ENCODE data around the gene IPO11. TPM values are rescaled to one million over a fixed set of nuclear protein-coding genes. Genes with fewer than 3 reads are reported as not detected.

The IPO11 gene
- total RNA-seq, 1 donor from 2014 or later = 30.3 TPM

- no peaks in the 10 kb centered on the region for H3K9me3 ChIP-seq (ENCODE audit: control insufficient read depth in 3 of 3, low read length in 3 of 3)
- peak overlapping the region; percentile 1 for H3K27ac ChIP-seq (ENCODE audit: low read depth, low read length)
- peaks cover 0 to 2% (median 0%) of the 10 kb centered on the region in 3 donors for H3K36me3 ChIP-seq (ENCODE audit: control insufficient read depth in 3 of 3, insufficient read depth in 3 of 3, low read length in 3 of 3)
- no peaks in the 10 kb centered on the region for H3K27me3 ChIP-seq (ENCODE audit: control insufficient read depth in 3 of 3, insufficient read depth in 3 of 3, low read length in 3 of 3)
- peak overlapping the region in 2 of 3 donors; percentile 20 to 54 for H3K9ac ChIP-seq (ENCODE audit: low read depth in 1 of 3, low read length in 3 of 3)
- peaks cover 9 to 19% (median 17%) of the 10 kb centered on the region in 3 donors for H3K4me1 ChIP-seq (ENCODE audit: control insufficient read depth in 3 of 3, insufficient read depth in 3 of 3, low read length in 3 of 3)
- H3K4me3 ChIP-seq (ENCODE audit: low read length in 3 of 3) = peak overlapping the region in 2 of 3 donors; percentile 29 to 57
Measured at GRCh38 chr5:62432621-62433064, 20.1 kb downstream of the IPO11 start.

- Histone ChIP-seq H3K4me1 (ENCODE audit: control insufficient read depth in 3 of 3, insufficient read depth in 3 of 3, low read length in 3 of 3) (no peaks in the 10 kb centered on the region), H3K9me3 (ENCODE audit: control insufficient read depth in 3 of 3, low read length in 3 of 3) (no peaks in the 10 kb centered on the region), H3K27me3 (ENCODE audit: control insufficient read depth in 3 of 3, insufficient read depth in 3 of 3, low read length in 3 of 3) (no peaks in the 10 kb centered on the region), H3K9ac (ENCODE audit: low read depth in 1 of 3, low read length in 3 of 3) (no peak overlapping the region), H3K36me3 (ENCODE audit: control insufficient read depth in 3 of 3, insufficient read depth in 3 of 3, low read length in 3 of 3) (peaks cover 9 to 17% (median 15%) of the 10 kb centered on the region in 3 donors), H3K4me3 (ENCODE audit: low read length in 3 of 3) (no peak overlapping the region), H3K27ac (ENCODE audit: low read depth, low read length) (no peak overlapping the region)
Measured at GRCh38 chr5:62448528-62448927, 36.0 kb downstream of the IPO11 start.

GRCh38 chr5:62450259-62450658, 37.7 kb downstream of the IPO11 start:
- Histone ChIP-seq H3K9ac (ENCODE audit: low read depth in 1 of 3, low read length in 3 of 3) (no peak overlapping the region), H3K4me3 (ENCODE audit: low read length in 3 of 3) (no peak overlapping the region), H3K27me3 (ENCODE audit: control insufficient read depth in 3 of 3, insufficient read depth in 3 of 3, low read length in 3 of 3) (no peaks in the 10 kb centered on the region), H3K36me3 (ENCODE audit: control insufficient read depth in 3 of 3, insufficient read depth in 3 of 3, low read length in 3 of 3) (peaks cover 9 to 15% (median 14%) of the 10 kb centered on the region in 3 donors), H3K4me1 (ENCODE audit: control insufficient read depth in 3 of 3, insufficient read depth in 3 of 3, low read length in 3 of 3) (no peaks in the 10 kb centered on the region), H3K27ac (ENCODE audit: low read depth, low read length) (no peak overlapping the region), H3K9me3 (ENCODE audit: control insufficient read depth in 3 of 3, low read length in 3 of 3) (no peaks in the 10 kb centered on the region)

- H3K27me3 ChIP-seq (ENCODE audit: control insufficient read depth in 3 of 3, insufficient read depth in 3 of 3, low read length in 3 of 3) = no peaks in the 10 kb centered on the region
- H3K9ac ChIP-seq (ENCODE audit: low read depth in 1 of 3, low read length in 3 of 3) = no peak overlapping the region
- peaks cover 3 to 13% (median 6%) of the 10 kb centered on the region in 3 donors for H3K36me3 ChIP-seq (ENCODE audit: control insufficient read depth in 3 of 3, insufficient read depth in 3 of 3, low read length in 3 of 3)
- no peak overlapping the region for H3K4me3 ChIP-seq (ENCODE audit: low read length in 3 of 3)
- no peaks in the 10 kb centered on the region for H3K4me1 ChIP-seq (ENCODE audit: control insufficient read depth in 3 of 3, insufficient read depth in 3 of 3, low read length in 3 of 3)
- H3K9me3 ChIP-seq (ENCODE audit: control insufficient read depth in 3 of 3, low read length in 3 of 3) = no peaks in the 10 kb centered on the region
- no peak overlapping the region for H3K27ac ChIP-seq (ENCODE audit: low read depth, low read length)
Measured at GRCh38 chr5:62457071-62457470, 44.5 kb downstream of the IPO11 start.

GRCh38 chr5:62460578-62460983, 48.0 kb downstream of the IPO11 start:
- Histone ChIP-seq H3K9ac (ENCODE audit: low read depth in 1 of 3, low read length in 3 of 3) (no peak overlapping the region), H3K4me3 (ENCODE audit: low read length in 3 of 3) (no peak overlapping the region), H3K27ac (ENCODE audit: low read depth, low read length) (no peak overlapping the region), H3K9me3 (ENCODE audit: control insufficient read depth in 3 of 3, low read length in 3 of 3) (no peaks in the 10 kb centered on the region), H3K36me3 (ENCODE audit: control insufficient read depth in 3 of 3, insufficient read depth in 3 of 3, low read length in 3 of 3) (peaks cover 0 to 9% (median 0%) of the 10 kb centered on the region in 3 donors), H3K4me1 (ENCODE audit: control insufficient read depth in 3 of 3, insufficient read depth in 3 of 3, low read length in 3 of 3) (no peaks in the 10 kb centered on the region), H3K27me3 (ENCODE audit: control insufficient read depth in 3 of 3, insufficient read depth in 3 of 3, low read length in 3 of 3) (no peaks in the 10 kb centered on the region)

GRCh38 chr5:62461561-62461960, 49.0 kb downstream of the IPO11 start:
- Histone ChIP-seq H3K9me3 (ENCODE audit: control insufficient read depth in 3 of 3, low read length in 3 of 3) (no peaks in the 10 kb centered on the region), H3K36me3 (ENCODE audit: control insufficient read depth in 3 of 3, insufficient read depth in 3 of 3, low read length in 3 of 3) (peaks cover 0 to 3% (median 0%) of the 10 kb centered on the region in 3 donors), H3K27me3 (ENCODE audit: control insufficient read depth in 3 of 3, insufficient read depth in 3 of 3, low read length in 3 of 3) (no peaks in the 10 kb centered on the region)

GRCh38 chr5:62465985-62466925, 53.7 kb downstream of the IPO11 start:
- H3K4me1 ChIP-seq (ENCODE audit: control insufficient read depth in 3 of 3, insufficient read depth in 3 of 3, low read length in 3 of 3) = peaks cover 0 to 2% (median 0%) of the 10 kb centered on the region in 3 donors
- no peaks in the 10 kb centered on the region for H3K27me3 ChIP-seq (ENCODE audit: control insufficient read depth in 3 of 3, insufficient read depth in 3 of 3, low read length in 3 of 3)
- no peaks in the 10 kb centered on the region for H3K9me3 ChIP-seq (ENCODE audit: control insufficient read depth in 3 of 3, low read length in 3 of 3)
- peaks cover 2 to 12% (median 7%) of the 10 kb centered on the region in 3 donors for H3K36me3 ChIP-seq (ENCODE audit: control insufficient read depth in 3 of 3, insufficient read depth in 3 of 3, low read length in 3 of 3)
- no peak overlapping the region for H3K9ac ChIP-seq (ENCODE audit: low read depth in 1 of 3, low read length in 3 of 3)
- no peak overlapping the region for H3K4me3 ChIP-seq (ENCODE audit: low read length in 3 of 3)
- no peak overlapping the region for H3K27ac ChIP-seq (ENCODE audit: low read depth, low read length)

More at GRCh38 chr5:62461561-62461960, 49.0 kb downstream of the IPO11 start:
- Histone ChIP-seq H3K27ac (ENCODE audit: low read depth, low read length) (no peak overlapping the region), H3K4me3 (ENCODE audit: low read length in 3 of 3) (no peak overlapping the region), H3K4me1 (ENCODE audit: control insufficient read depth in 3 of 3, insufficient read depth in 3 of 3, low read length in 3 of 3) (peaks cover 0 to 2% (median 0%) of the 10 kb centered on the region in 3 donors), H3K9ac (ENCODE audit: low read depth in 1 of 3, low read length in 3 of 3) (no peak overlapping the region)

- Histone ChIP-seq H3K4me3 (ENCODE audit: low read length in 3 of 3) (no peak overlapping the region), H3K9ac (ENCODE audit: low read depth in 1 of 3, low read length in 3 of 3) (no peak overlapping the region), H3K36me3 (ENCODE audit: control insufficient read depth in 3 of 3, insufficient read depth in 3 of 3, low read length in 3 of 3) (peaks cover 0 to 3% (median under 1%) of the 10 kb centered on the region in 3 donors), H3K4me1 (ENCODE audit: control insufficient read depth in 3 of 3, insufficient read depth in 3 of 3, low read length in 3 of 3) (no peaks in the 10 kb centered on the region), H3K9me3 (ENCODE audit: control insufficient read depth in 3 of 3, low read length in 3 of 3) (no peaks in the 10 kb centered on the region), H3K27me3 (ENCODE audit: control insufficient read depth in 3 of 3, insufficient read depth in 3 of 3, low read length in 3 of 3) (no peaks in the 10 kb centered on the region), H3K27ac (ENCODE audit: low read depth, low read length) (no peak overlapping the region)
Measured at GRCh38 chr5:62473209-62473608, 60.6 kb downstream of the IPO11 start.

- H3K36me3 ChIP-seq (ENCODE audit: control insufficient read depth in 3 of 3, insufficient read depth in 3 of 3, low read length in 3 of 3) = peaks cover 0 to 3% (median 2%) of the 10 kb centered on the region in 3 donors
- no peak overlapping the region for H3K9ac ChIP-seq (ENCODE audit: low read depth in 1 of 3, low read length in 3 of 3)
- no peak overlapping the region for H3K4me3 ChIP-seq (ENCODE audit: low read length in 3 of 3)
- no peak overlapping the region for H3K27ac ChIP-seq (ENCODE audit: low read depth, low read length)
- no peaks in the 10 kb centered on the region for H3K4me1 ChIP-seq (ENCODE audit: control insufficient read depth in 3 of 3, insufficient read depth in 3 of 3, low read length in 3 of 3)
- H3K27me3 ChIP-seq (ENCODE audit: control insufficient read depth in 3 of 3, insufficient read depth in 3 of 3, low read length in 3 of 3) = no peaks in the 10 kb centered on the region
- H3K9me3 ChIP-seq (ENCODE audit: control insufficient read depth in 3 of 3, low read length in 3 of 3) = no peaks in the 10 kb centered on the region
Measured at GRCh38 chr5:62475072-62475471, 62.5 kb downstream of the IPO11 start.

GRCh38 chr5:62477801-62478200, 65.2 kb downstream of the IPO11 start:
- Histone ChIP-seq H3K36me3 (ENCODE audit: control insufficient read depth in 3 of 3, insufficient read depth in 3 of 3, low read length in 3 of 3) (peaks cover 0 to 3% (median 2%) of the 10 kb centered on the region in 3 donors), H3K4me3 (ENCODE audit: low read length in 3 of 3) (no peak overlapping the region), H3K4me1 (ENCODE audit: control insufficient read depth in 3 of 3, insufficient read depth in 3 of 3, low read length in 3 of 3) (no peaks in the 10 kb centered on the region), H3K27me3 (ENCODE audit: control insufficient read depth in 3 of 3, insufficient read depth in 3 of 3, low read length in 3 of 3) (no peaks in the 10 kb centered on the region), H3K27ac (ENCODE audit: low read depth, low read length) (no peak overlapping the region), H3K9ac (ENCODE audit: low read depth in 1 of 3, low read length in 3 of 3) (no peak overlapping the region), H3K9me3 (ENCODE audit: control insufficient read depth in 3 of 3, low read length in 3 of 3) (no peaks in the 10 kb centered on the region)
